ENCODE data around the gene CHST15. TPM values are rescaled to one million over a fixed set of nuclear protein-coding genes. Genes with fewer than 3 reads are reported as not detected.

Gene CHST15
- total and polyA plus RNA-seq, 2 of the 8 experiments (the other 6 are each of a cell fraction or from before 2014, with no cell fraction given): 8.8 to 9.1 TPM

- TF ChIP-seq RAD21 (IDR thresholded peaks at IDR 0.05 in 1 of 2, conservative IDR thresholded peaks at IDR 0.05 in 1 of 2; ENCODE audit: low read depth in 2 of 2, low read length in 2 of 2) (no peak), POU5F1 (IDR thresholded peaks at IDR 0.05; ENCODE audit: low read depth, low read length) (no peak), TCF12 (IDR thresholded peaks at IDR 0.05; ENCODE audit: low read depth, low read length) (no peak), MAFK (IDR thresholded peaks at IDR 0.05; ENCODE audit: low read depth, low read length) (no peak), NRF1 (IDR thresholded peaks at IDR 0.05; ENCODE audit: low read depth, low read length) (no peak)
These were observed 10.8 kb downstream of the CHST15 start (continued) for GRCh38 chr10:124082555-124082954.
